AG09319 (cell line): ENCODE measurements around the gene ATP9A.
A peak's percentile ranks its signal among the peaks of the same experiment; 100 is the strongest.

ENCODE experiments used
- DNase-seq: peaks from one replicate; pipeline ENCODE4 v3.0.0-alpha.2; 2010; ENCODE audit warnings: low read depth; ENCODE audit errors: extremely low read depth
- CTCF ChIP-seq: IDR thresholded peaks from 2 replicates; pipeline ENCODE4 v1.5.1; 2011; ENCODE audit warnings: low read depth, mild to moderate bottlenecking, inconsistent platforms, low read length, moderate library complexity

The ATP9A gene

GRCh38 chr20:51639206-51639832 lies 128.9 kb downstream of the ATP9A start:
- TF ChIP-seq CTCF: peak; percentile 86
- DNase-seq: no peak

- DNase-seq: no peak
- no peak for TF ChIP-seq CTCF
Observed at GRCh38 chr20:51637241-51637640, 130.9 kb downstream of the ATP9A start.

GRCh38 chr20:51636123-51636522 lies 132.1 kb downstream of the ATP9A start:
- no peak for DNase-seq
- no peak for TF ChIP-seq CTCF

- no peak for TF ChIP-seq CTCF
- no peak for DNase-seq
Observed at GRCh38 chr20:51635680-51636079, 132.5 kb downstream of the ATP9A start.

- no peak for TF ChIP-seq CTCF
- DNase-seq: no peak
Observed at GRCh38 chr20:51634877-51635276, 133.3 kb downstream of the ATP9A start.

GRCh38 chr20:51634257-51634656 lies 133.9 kb downstream of the ATP9A start:
- DNase-seq: no peak
- TF ChIP-seq CTCF: no peak

GRCh38 chr20:51633430-51633829 lies 134.8 kb downstream of the ATP9A start:
- no peak for DNase-seq

More at GRCh38 chr20:51633430-51633829, 134.8 kb downstream of the ATP9A start:
- TF ChIP-seq CTCF: no peak
